MM.1S (cell line): Measurements from ENCODE around the gene ALDOB.

Experiments used
- CTCF ChIP-seq: fragments of 300-600 bp; sonication (generic); IDR thresholded peaks from 2 replicates; pipeline ENCODE4 v1.5.1; 2016; ENCODE audit warnings: antibody characterized with exemption, low read length, mixed read lengths
- EZH2 ChIP-seq: fragments of 300-600 bp; sonication (generic); optimal IDR thresholded peaks from 2 replicates; pipeline ENCODE3; 2017; ENCODE audit warnings: low read depth, mild to moderate bottlenecking, antibody characterized with exemption, low read length, mixed read lengths
- EZH2phosphoT487 ChIP-seq: fragments of 300-600 bp; sonication (generic); IDR thresholded peaks from 2 replicates; pipeline ENCODE4 v1.6.1; 2018; ENCODE audit warnings: antibody characterized with exemption, low read length

GRCh38 chr9:101428909-101429308, 6.7 kb downstream of the ALDOB start:
- TF ChIP-seq CTCF = no peak
- TF ChIP-seq EZH2 = no peak
- no peak for TF ChIP-seq EZH2phosphoT487
